Dermis microvascular lymphatic vessel endothelial cell (primary cell): Measurements from ENCODE around the gene TYR. TPM values are rescaled to one million over a fixed set of nuclear protein-coding genes. Genes with fewer than 3 reads are reported as not detected.

Experiments used
- total RNA-seq: library from RNA; depleted of rRNA; stranded (reverse); fragments of >200 nt; gene quantifications from 2 replicates; pipeline ENCODE4 v1.2.1, GENCODE V29; 2014

Gene TYR
- total RNA-seq, 1 donor from 2014 or later: not detected

Other genes starting within 250 kb of the TYR start
- under 0.01 TPM in 2 replicates for gene GRM5, start 111.9 kb upstream of the TYR start, total RNA-seq